GM21526 (cell line): Measurements from ENCODE around the gene CLDN25.
"Not testable (repeated sequence)": the region's sequence is repeated elsewhere in the genome, so short reads cannot be mapped to it uniquely, and the experiment has no call there.

Experiments
- ATAC-seq: cut with Tn5 transposase; IDR thresholded peaks from one replicate; pipeline ENCODE4 v1.9.1; 2021; ENCODE audit warnings: moderate library complexity; ENCODE audit not compliant: unreplicated experiment, low FRiP score

Gene CLDN25

DNA sequence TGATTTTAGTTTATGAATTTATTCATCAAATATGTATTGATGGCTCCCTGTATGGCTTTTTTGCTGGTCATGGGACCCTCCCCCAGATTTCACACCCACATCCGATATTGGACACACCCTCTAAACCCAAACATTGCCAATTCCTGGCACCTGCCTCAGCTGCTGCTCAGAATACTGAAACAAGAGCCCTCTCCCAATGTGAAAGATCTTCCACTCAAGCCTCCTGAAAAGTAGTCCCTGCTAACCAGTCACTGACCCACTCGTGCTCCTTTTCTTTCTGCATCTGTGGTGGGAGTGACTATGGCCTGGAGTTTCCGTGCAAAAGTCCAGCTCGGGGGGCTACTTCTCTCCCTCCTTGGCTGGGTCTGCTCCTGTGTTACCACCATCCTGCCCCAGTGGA, at the start of gene CLDN25:
TSS of gene CLDN25 (plus strand) at position 301 of the 400 bp plus-strand sequence. CDS start at position 301, 0 bp downstream.
- no peak for ATAC-seq

- no peak for ATAC-seq
Observed at GRCh38 chr11:113730887-113731726, 48.5 kb upstream of the CLDN25 start.

DNA sequence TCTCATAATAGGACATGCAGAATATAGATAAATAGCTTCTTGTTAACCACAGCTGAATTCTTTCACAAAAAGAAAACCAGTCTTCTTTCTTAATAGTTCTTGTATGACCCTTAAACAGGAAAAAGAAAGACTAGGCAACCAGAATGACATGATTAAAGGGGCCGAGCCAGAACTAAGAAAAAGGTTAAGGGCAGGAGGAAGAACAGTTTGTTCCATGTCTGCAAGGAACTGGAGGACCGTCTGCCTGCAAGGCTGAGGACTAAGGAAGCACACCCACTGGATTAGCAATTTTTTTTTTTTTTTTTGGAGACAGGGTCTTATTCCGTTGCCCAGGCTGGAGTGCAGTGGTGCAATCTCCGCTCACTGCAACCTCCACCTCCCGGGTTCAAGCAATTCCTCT, 47.5 kb upstream of the CLDN25 start:
- ATAC-seq: no peak

- no peak for ATAC-seq
Observed at GRCh38 chr11:113736323-113736722, 43.3 kb upstream of the CLDN25 start.

DNA sequence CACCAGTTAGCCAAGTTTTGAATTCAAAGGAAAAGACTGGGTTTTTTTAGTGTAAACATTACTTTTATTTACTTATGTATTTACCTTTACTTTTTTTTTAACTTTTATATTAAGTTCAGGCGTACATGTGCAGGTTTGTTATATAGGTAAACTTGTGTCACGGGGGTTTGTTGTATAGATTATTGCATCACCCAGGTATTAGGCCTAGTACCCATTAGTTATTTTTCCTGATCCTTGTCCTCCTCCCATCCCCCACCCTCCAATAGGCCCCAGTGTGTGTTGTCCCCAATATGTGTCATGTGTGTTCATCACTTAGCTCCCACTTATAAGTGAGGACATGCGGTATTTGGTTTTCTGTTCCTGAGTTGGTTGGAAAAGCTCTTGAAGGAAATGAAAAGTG, 26.7 kb upstream of the CLDN25 start:
- no peak for ATAC-seq

- ATAC-seq: no peak
Observed at GRCh38 chr11:113760241-113760640, 19.4 kb upstream of the CLDN25 start.

DNA sequence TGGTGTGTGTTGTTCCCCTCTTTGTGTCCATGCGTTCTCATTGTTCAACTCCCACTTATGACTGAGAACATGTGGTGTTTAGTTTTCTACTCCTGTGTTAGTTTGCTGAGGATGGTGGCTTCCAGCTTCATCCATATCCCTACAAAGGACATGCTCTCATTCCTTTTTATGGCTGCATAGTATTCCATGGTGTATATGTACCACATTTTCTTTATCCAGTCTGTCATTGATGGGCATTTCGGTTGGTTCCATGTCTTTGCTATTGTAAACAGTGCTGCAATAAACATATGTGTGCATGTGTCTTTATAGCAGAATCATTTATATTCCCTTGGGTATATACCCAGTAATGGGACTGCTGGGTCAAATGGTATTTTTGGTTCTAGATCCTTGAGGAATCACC, 16.6 kb upstream of the CLDN25 start:
- not testable (repeated sequence) for ATAC-seq

GRCh38 chr11:113764527-113765219, 14.9 kb upstream of the CLDN25 start:
- no peak for ATAC-seq

- ATAC-seq: no peak
Observed at GRCh38 chr11:113771964-113772363, 7.6 kb upstream of the CLDN25 start.

DNA sequence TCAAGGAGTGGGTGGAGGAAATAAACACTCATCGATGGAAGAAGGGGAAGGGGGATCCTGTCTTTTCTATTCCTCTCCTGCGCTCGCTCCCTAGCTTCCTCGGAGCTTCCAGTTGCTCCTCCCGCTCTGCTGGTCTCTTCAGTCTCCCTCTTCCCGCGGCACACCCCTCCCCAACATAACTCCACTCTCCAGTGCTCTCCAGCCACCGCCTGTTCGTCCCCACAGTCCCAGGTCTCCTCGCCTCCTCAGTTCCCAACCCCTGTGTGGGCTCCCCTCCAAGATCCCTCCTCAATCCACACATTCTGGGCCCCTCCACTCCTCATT, 6.5 kb upstream of the CLDN25 start:
- no peak for ATAC-seq

- ATAC-seq: peak; percentile 96
Observed at GRCh38 chr11:113773416-113774173, 6.0 kb upstream of the CLDN25 start, which contains the start of gene ZW10. ZW10 (minus strand) TSS chr11:113773692; CDS start chr11:113773666, 26 bp downstream.

DNA sequence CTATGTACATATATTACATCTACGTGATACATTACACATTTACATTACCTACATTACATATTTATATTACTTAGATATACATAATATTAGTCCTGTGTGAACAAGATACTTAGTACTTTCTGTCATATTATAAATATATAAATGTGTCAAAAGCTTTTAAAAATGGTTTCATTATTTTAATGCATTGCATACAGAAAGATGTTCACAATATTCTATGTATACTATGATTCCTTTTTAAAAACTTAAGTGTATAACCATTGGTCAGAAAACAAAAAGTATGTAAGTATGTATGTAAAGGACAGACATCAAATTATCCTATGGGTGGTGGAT, 5.5 kb upstream of the CLDN25 start:
- ATAC-seq: no peak

- no peak for ATAC-seq
Observed at GRCh38 chr11:113778111-113778910, 1.3 kb upstream of the CLDN25 start.

DNA sequence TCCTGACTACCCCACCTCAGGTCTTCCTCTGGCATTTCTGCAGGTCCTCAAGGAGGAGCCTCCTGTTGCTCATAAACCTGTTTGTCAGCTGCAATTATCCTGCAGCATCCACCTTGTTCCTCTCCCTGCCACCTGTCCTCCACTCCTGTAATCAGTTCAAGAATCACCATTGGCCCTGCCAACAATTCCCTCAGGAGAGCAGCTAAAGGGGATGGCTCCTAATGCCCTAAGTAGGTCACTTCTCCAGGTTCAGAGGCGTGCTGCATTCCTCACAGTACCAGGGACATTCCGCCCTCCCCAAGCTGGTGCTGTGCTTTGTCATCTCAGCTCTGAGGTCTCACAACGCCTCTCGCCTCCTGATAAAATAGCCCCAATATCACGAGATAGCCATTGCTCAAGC, 2.1 kb downstream of the CLDN25 start:
- no peak for ATAC-seq

- no peak for ATAC-seq
Observed at GRCh38 chr11:113782134-113782533, 2.5 kb downstream of the CLDN25 start.

DNA sequence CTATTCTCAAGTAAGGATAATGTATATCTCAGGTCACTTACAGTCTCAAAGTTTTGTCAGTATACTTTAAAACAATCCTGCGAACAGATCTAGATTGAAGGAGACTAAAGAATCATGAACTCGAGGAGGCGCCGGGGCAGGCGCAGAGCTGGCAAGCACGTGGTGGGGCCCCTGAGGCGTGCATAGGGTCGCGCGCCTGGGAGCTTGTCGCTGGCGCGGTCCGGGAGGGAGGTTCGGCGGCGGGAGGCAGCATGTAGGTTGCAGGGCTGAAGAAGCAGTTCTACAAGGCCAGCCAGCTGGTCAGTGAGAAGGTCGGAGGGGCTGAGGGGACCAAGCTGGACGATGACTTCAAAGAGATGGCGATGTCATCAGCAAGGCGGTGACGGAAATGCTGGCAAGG, 9.4 kb downstream of the CLDN25 start:
- not testable (repeated sequence) for ATAC-seq

GRCh38 chr11:113789675-113790320, 10.2 kb downstream of the CLDN25 start:
- ATAC-seq: no peak

GRCh38 chr11:113796663-113797259, 17.2 kb downstream of the CLDN25 start:
- no peak for ATAC-seq

DNA sequence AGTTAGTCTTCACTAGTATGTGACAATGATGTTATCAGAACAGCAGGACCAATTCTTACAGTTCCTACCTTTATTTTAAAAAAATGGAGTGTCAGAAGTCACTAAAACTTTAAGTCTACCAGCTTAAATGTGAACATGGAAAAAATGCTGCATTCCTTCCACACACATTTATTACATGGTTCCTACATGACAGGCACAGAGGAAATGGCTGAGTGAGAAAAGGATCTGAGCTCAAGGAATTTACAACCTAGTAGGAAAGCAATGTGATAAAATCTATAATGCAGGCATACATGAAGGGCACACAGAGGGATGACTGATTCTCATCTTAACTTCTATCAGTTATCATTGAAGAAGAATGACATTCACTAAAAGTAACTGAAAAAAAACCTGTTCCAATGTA, 23.0 kb downstream of the CLDN25 start:
- no peak for ATAC-seq

- no peak for ATAC-seq
Observed at GRCh38 chr11:113805640-113806039, 26.0 kb downstream of the CLDN25 start.
